GDM1 (cell line): ENCODE measurements around the gene MLST8.
"Not testable (repeated sequence)": the region's sequence is repeated elsewhere in the genome, so short reads cannot be mapped to it uniquely, and the experiment has no call there.

ENCODE experiments used
- DNase-seq: peaks from one replicate; lab custom pipeline; 2025; lab: John Stamatoyannopoulos, UW

MLST8 gene

DNA sequence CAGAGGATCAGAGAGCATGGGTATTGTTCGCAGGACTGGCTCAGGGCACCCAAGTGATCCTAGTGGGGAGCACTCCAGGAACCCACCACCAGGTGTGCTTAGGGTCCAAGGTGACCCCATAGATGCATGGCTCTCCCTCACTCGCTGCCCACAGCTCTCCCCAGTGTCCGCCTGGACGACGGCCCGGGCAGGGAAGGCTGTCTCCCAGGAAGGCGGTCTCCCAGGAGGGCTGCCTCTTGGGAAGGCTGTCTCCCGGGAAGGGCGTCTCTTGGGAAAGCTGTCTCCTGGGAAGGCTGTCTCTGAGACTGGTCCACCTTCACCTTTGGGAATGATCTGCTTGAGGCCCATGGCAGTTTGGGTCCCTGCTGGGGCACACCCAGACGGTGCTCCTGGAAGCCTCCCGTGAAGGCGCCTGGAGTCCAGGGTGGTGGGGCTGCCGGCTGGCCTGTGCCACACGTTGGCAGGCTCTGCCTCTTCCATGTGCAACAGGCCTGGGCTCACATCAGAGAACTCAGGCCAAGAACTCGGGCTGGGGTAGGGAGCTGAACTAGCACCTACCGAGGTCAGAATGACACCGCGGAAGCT, 41.1 kb downstream of the MLST8 start:
- no peak for DNase-seq

DNA sequence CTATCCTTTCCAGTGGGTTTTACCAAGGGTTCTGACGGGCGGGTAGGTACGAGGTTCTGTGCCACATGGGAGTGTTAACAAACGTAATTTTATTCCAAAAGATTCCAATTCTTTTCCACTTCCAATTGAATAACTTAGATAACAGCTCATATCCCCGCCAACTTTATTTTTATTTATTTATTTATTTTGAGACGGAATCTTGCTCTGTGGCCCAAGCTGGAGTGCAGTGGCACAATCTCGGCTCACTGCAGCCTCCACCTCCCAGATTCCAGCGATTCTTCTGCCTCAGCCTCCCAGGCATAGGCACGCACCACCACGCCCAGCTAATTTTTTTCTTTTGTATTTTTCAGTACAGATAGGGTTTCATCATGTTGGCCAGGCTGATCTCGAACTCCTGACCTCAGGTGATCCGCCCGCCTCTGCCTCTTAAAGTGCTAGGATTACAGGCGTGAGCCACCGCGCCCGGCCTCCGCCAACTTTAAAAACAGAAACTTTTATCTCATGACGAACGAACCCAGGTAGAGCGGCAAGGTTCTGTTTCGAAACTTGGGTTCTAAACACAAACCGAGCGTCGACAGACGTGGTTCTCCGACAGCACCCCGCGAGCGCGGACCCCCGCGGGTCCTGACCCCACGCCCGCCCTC, 45.5 kb downstream of the MLST8 start:
- no peak for DNase-seq

DNA sequence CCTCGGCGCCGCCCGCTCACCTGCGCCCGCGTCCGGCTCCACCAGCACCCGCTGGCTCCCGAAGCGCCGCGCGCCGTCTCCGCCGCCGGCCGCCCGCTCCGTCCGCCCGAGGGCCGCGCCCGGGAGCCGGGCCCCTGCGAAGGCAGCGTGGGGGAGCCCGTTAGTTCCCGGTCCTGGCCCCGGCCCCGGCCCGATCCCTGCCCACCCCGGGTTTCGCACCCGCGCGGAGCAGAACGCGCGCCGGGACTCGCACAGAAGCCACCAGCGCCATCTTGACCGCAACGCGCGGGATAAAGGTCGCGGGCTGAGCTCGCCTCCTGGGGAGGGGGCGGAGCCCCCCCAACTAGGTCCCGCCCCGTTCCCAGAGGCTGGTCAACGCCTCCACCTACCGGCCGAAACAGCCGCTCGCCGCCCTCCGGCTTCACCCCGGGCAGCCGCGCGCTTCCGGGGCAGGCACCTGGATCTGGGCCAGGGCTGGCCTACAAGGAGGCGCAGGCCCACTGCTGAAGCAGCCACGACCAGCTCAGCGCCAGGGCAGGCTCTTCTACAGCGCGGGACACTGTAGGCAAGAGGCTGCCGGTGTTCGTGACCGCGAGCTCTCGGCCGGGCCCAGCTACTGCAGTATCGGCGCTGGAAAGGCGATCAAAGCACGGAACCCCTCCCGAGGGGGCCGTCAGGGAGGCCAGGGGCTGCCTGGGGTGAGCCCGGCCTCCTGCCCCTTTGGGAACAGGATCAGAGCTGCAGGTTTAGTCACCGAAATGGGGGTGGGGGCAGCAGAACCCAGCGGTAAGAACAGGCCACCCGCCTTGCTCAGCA, 46.2 kb downstream of the MLST8 start, which contains the start of gene ECI1:
Gene ECI1, minus strand, starts transcription at position 292 of the 816 bp plus-strand sequence. Its CDS starts 21 bp downstream, at position 271.
- DNase-seq = peak; percentile 35

DNA sequence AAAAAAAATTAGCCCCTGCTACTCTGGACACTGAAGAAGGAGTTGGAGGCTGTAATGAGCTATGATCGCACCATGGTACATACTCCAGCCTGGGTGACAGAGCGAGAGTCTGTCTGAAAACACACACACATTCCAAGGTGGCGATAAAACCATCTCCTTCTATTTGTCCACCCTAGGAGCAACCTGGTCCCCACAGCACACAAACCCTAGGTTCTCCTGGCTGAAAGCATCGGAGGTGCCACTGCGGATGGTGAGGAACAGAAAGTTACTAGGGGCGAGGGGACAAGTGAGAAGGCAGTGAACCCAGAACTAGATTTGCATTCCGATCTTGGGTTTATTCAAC, 47.5 kb downstream of the MLST8 start:
- no peak for DNase-seq

DNA sequence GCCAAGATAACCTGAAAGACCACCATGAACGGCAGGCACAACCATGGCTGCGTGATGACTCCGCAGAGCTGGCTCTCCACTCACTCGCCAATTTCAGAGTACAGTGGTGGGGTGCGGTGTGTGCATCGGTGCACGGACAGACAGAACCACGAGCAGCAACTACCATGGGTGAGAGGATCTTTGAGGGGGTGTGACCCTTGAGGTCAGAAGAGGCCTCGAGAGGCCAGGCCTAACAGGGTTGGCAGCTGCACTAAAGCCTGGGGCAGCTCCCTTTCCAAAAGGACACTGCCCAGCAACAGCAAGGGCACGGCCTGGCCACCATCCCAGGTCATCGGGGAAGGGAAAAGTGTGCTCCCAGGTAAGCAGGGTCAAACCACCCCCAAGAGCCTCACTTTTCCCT, 48.0 kb downstream of the MLST8 start:
- DNase-seq = no peak

DNA sequence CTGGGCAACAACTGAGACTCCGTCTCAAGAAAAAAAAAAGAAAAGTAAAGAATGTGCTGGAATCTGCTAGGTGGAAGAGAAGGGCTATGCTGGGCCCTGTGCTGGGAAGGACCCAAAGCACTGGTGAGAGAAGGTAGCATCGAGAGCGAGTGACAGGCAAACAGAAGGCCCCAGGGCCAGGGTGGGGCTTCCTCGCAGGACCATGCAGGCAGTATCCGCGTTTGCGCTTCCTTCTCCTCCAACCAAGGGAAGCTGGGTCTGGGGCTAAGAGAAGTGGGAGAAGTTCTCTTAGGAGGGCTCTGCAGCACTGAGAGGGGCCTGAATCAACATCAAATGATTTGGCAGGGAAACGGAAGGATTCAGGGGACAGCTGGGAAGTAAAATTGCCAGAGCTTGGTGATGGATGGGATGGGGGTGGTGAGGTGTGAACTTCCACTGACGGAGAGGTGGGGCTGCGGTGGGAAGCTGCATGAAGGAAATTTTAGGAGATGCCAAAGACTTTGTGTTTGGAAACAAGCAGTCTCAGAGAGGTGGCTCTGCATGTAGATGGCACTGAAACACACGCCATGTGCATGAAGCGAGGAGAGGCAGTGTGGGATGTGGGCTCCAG, 51.4 kb downstream of the MLST8 start:
- DNase-seq = no peak

DNA sequence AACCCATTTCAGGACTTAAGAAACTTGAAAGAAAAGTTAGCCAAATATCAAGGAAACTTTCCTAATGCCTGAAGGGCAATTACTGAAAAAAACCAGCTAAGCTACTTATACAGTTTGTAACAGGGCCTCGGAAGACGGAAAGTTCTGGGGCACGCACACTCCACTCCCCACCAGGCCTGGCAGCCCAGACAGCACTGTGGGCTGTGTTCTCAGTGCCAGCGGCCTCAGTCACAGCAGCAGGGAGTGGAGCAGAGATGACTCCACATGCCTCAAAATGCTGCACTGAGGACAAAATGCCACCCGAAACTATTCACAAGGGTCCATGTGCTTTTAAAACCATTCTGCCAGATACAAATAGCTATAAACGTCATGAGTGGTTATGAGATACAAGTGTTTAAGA, 52.5 kb downstream of the MLST8 start:
- no peak for DNase-seq

DNA sequence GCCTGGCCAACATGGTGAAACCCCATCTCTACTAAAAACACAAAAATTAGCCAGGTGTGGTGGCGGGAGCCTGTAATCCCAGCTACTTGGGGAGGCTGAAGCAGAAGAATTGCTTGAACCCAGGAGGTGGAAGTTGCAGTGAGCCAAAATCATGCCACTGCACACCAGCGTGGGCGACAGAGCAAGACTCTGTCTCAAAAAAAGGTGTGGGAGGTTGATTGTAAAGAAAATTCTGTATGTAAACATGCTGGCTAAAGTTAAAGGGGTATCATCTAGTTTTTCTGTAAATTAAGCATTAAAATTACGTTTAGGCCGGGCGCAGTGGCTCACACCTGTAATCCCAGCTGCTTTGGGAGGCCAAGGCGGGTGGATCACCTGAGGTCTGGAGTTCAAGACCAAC, 53.3 kb downstream of the MLST8 start:
- not testable (repeated sequence) for DNase-seq
